PC-3 (cell line): ENCODE measurements around the gene SF1. TPM values are rescaled to one million over a fixed set of nuclear protein-coding genes. Genes with fewer than 3 reads are reported as not detected.
A peak's percentile ranks its signal among the peaks of the same experiment; 100 is the strongest.

Source experiments
- ATAC-seq: fragments of 200-7000 bp; cut with Tn5 transposase; 2 replicates; pipeline ENCODE4 v1.9.1; 2020; ENCODE audit warnings: mild to moderate bottlenecking, moderate library complexity
- BruUV-seq: library from RNA; stranded (reverse); fragments of 400-500 nt; replicated peaks from 2 replicates; lab custom pipeline; 2021; lab: Mats Ljungman, UMichigan
- CTCF ChIA-PET: fragments of 300-600 bp; sonication (Branson Sonifier 250); formaldehyde crosslinking; loops from one replicate; lab custom pipeline; 2022; ENCODE audit warnings: antibody characterized with exemption; lab: Charles Lee
- POLR2A ChIA-PET: fragments of 300-600 bp; sonication (Branson Sonifier 250); formaldehyde crosslinking; loops from one replicate; lab custom pipeline; 2022; ENCODE audit warnings: antibody characterized with exemption; ENCODE audit not compliant: unreplicated experiment; lab: Charles Lee
- DNase-seq: peaks from one replicate; pipeline ENCODE4 v3.0.0-alpha.2; 2015
- H2AFZ ChIP-seq: fragments of 300-600 bp; sonication (generic); 2 replicates; pipeline ENCODE4 v1.6.0; 2016; ENCODE audit warnings: antibody characterized with exemption, low read length
- H3F3A ChIP-seq: fragments of 300-600 bp; sonication (generic); one replicate; pipeline ENCODE4 v1.6.0; 2017; ENCODE audit warnings: antibody characterized with exemption, low read length, control low read depth, mild to moderate bottlenecking; ENCODE audit not compliant: unreplicated experiment
- H3K27ac ChIP-seq: fragments of 300-600 bp; sonication (generic); 2 replicates; pipeline ENCODE4 v1.5.1; 2016; ENCODE audit warnings: mild to moderate bottlenecking, low read length
- H3K27me3 ChIP-seq: fragments of 300-600 bp; sonication (generic); 2 replicates; pipeline ENCODE4 v1.6.1; 2016; ENCODE audit warnings: low read length, mixed read lengths
- H3K36me3 ChIP-seq: fragments of 300-600 bp; sonication (generic); 2 replicates; pipeline ENCODE4 v1.6.1; 2016; ENCODE audit warnings: low read depth, mixed run types, low read length, mixed read lengths
- H3K4me1 ChIP-seq: fragments of 300-600 bp; sonication (generic); 2 replicates; pipeline ENCODE4 v1.5.1; 2016; ENCODE audit warnings: low read length; ENCODE audit not compliant: insufficient read depth
- H3K4me2 ChIP-seq: fragments of 300-600 bp; sonication (generic); 2 replicates; pipeline ENCODE4 v1.6.0; 2016; ENCODE audit warnings: low read length
- H3K4me3 ChIP-seq: fragments of 300-600 bp; sonication (generic); 2 replicates; pipeline ENCODE4 v1.5.1; 2016; ENCODE audit warnings: mild to moderate bottlenecking, low read length, mixed read lengths
- H3K79me2 ChIP-seq: fragments of 300-600 bp; sonication (generic); 2 replicates; pipeline ENCODE4 v1.6.1; 2017; ENCODE audit warnings: low read length, mixed read lengths
- H3K9ac ChIP-seq: fragments of 300-600 bp; sonication (generic); 2 replicates; pipeline ENCODE4 v1.6.0; 2016; ENCODE audit warnings: mild to moderate bottlenecking, low read length
- H3K9me2 ChIP-seq: fragments of 300-600 bp; sonication (generic); replicated peaks from 2 replicates; pipeline ENCODE4 v1.6.1; 2016; ENCODE audit warnings: mixed run types, low read length, mixed read lengths
- H3K9me3 ChIP-seq: fragments of 300-600 bp; sonication (generic); 2 replicates; pipeline ENCODE4 v1.6.1; 2016; ENCODE audit warnings: low read length, mixed read lengths
- H4K20me1 ChIP-seq: fragments of 300-600 bp; sonication (generic); 2 replicates; pipeline ENCODE4 v1.6.1; 2016; ENCODE audit warnings: low read length, mixed read lengths
- CTCF ChIP-seq: fragments of 300-600 bp; sonication (generic); conservative IDR thresholded peaks from 2 replicates; pipeline ENCODE4 v1.5.1; 2017; ENCODE audit warnings: antibody characterized with exemption, low read depth, mild to moderate bottlenecking, low read length
- EZH2 ChIP-seq: fragments of 300-600 bp; sonication (generic); IDR thresholded peaks from one replicate; pipeline ENCODE4 v1.6.1; 2017; ENCODE audit warnings: antibody characterized with exemption, mild to moderate bottlenecking, low read length; ENCODE audit not compliant: unreplicated experiment
- EZH2phosphoT487 ChIP-seq: fragments of 300-600 bp; sonication (generic); IDR thresholded peaks from 2 replicates; pipeline ENCODE4 v1.6.1; 2018; ENCODE audit warnings: mild to moderate bottlenecking, antibody characterized with exemption, low read length, borderline replicate concordance
- intact Hi-C: fragments of 100-400 bp; cut with micrococcal nuclease; formaldehyde crosslinking; loops from 2 replicates; pipeline ENCODE4 v1.9.0; 2023
- total RNA-seq: library from RNA; depleted of rRNA; stranded (reverse); fragments of >200 nt; gene quantifications from 2 replicates; pipeline ENCODE4 v1.2.3, GENCODE V29; 2014

Gene SF1
- total RNA-seq, 1 experiment from 2014 or later, result 217 TPM

GRCh38 chr11:64777449-64778222, 706 bp downstream of the SF1 start:
- DNase-seq (peak; percentile 85), ATAC-seq (peak; percentile 3)
- intact Hi-C loops, result loop anchor here (2.0 kb wide), 2 partner anchors 25 to 33 kb away; partner anchors contain the start of genes MAP4K2 and MEN1
- H3K27ac ChIP-seq, result peak overlapping the region; percentile 87
- H3K9ac ChIP-seq, result peak overlapping the region; percentile 95
- ChIA-PET POLR2A (interaction anchor here (0.6 kb wide), 1 partner anchor 84 kb away, joined by 3 read pairs; no protein-coding TSS in a partner anchor), CTCF (interaction anchor here (0.5 kb wide), 2 partner anchors 9 to 404 kb away, joined by 3 to 6 read pairs; no protein-coding TSS in a partner anchor)
- H3K79me2 ChIP-seq, result peaks cover 49% of the 10 kb centered on the region
- H3F3A ChIP-seq, result peaks cover 5% of the 10 kb centered on the region
- H3K27me3 ChIP-seq, result no peaks in the 10 kb centered on the region
- H2AFZ ChIP-seq, result no peak overlapping the region
- H3K9me3 ChIP-seq, result no peaks in the 10 kb centered on the region
- H3K4me2 ChIP-seq, result peak overlapping the region; percentile 88
- H3K4me3 ChIP-seq, result peak overlapping the region; percentile 85
- no TSS peak for BruUV-seq
- TF ChIP-seq EZH2phosphoT487, result no peak
- TF ChIP-seq EZH2, result no peak
- no peak for TF ChIP-seq CTCF
- H3K36me3 ChIP-seq, result peaks cover 48% of the 10 kb centered on the region
- no peaks in the 10 kb centered on the region for H3K9me2 ChIP-seq
- H3K4me1 ChIP-seq, result peaks cover 25% of the 10 kb centered on the region
- H4K20me1 ChIP-seq, result peaks cover 49% of the 10 kb centered on the region

- TSS peak; percentile 36 for BruUV-seq
- no peak for ATAC-seq
Measured at GRCh38 chr11:64776875-64777274, 1.5 kb downstream of the SF1 start.

More at GRCh38 chr11:64776875-64777274, 1.5 kb downstream of the SF1 start:
- Histone ChIP-seq H3K27ac (no peak overlapping the region), H3F3A (peaks cover 7% of the 10 kb centered on the region), H4K20me1 (peaks cover 57% of the 10 kb centered on the region), H3K4me2 (peak overlapping the region; percentile 88), H3K4me1 (peaks cover 25% of the 10 kb centered on the region), H3K36me3 (peaks cover 55% of the 10 kb centered on the region), H3K9me3 (no peaks in the 10 kb centered on the region), H3K4me3 (peak overlapping the region; percentile 85), H3K9me2 (no peaks in the 10 kb centered on the region), H3K9ac (peak overlapping the region; percentile 77), H2AFZ (no peak overlapping the region), H3K27me3 (no peaks in the 10 kb centered on the region), H3K79me2 (peaks cover 57% of the 10 kb centered on the region)
- DNase-seq, result no peak
- ChIA-PET POLR2A (interaction anchor here (0.6 kb wide), 1 partner anchor 83 kb away, joined by 3 read pairs; no protein-coding TSS in a partner anchor), CTCF (no interaction called here)
- intact Hi-C loops, result no loop called here
- TF ChIP-seq CTCF (no peak), EZH2 (no peak), EZH2phosphoT487 (no peak)
